GM12874 (cell line): ENCODE data around the gene OR51V1.

Experiments used
- CTCF ChIP-seq: IDR thresholded peaks from 2 replicates; pipeline ENCODE4 v1.5.1; 2011; ENCODE audit warnings: low read depth, mild to moderate bottlenecking, control low read depth, low read length, moderate library complexity; ENCODE audit not compliant: insufficient read depth

OR51V1 gene

GRCh38 chr11:5237420-5237819 lies 36.9 kb upstream of the OR51V1 start:
- no peak for TF ChIP-seq CTCF

DNA sequence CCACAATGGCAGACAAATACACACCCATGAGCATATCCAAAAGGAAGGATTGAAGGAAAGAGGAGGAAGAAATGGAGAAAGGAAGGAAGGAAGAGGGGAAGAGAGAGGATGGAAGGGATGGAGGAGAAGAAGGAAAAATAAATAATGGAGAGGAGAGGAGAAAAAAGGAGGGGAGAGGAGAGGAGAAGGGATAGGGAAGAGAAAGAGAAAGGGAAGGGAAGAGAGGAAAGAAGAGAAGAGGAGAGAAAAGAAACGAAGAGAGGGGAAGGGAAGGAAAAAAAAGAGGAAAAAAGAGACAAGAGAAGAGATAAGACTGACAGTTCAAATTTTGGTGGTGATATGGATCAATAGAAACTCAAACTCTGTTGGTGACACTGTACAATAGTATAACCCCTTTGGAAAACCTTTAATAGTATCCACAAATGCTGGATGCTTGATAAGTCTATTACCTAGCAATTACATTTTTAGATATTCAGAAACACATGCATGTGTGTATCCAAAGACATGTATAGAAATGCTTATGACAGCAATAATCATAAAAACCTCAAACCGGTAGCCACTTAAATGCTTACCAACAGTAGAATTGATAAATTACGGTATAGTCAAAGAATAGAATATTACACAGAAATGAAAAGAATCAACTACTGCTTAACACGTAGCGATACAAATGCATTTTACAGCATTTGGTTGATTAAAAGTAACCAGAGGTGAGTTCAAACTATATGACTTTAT lies 35.0 kb upstream of the OR51V1 start:
- TF ChIP-seq CTCF, result no peak

- TF ChIP-seq CTCF, result no peak
Observed at GRCh38 chr11:5234381-5234834, 33.9 kb upstream of the OR51V1 start, which contains the start of gene HBD. Gene HBD (minus strand): TSS chr11:5234483. CDS start chr11:5234433, 50 bp downstream.

DNA sequence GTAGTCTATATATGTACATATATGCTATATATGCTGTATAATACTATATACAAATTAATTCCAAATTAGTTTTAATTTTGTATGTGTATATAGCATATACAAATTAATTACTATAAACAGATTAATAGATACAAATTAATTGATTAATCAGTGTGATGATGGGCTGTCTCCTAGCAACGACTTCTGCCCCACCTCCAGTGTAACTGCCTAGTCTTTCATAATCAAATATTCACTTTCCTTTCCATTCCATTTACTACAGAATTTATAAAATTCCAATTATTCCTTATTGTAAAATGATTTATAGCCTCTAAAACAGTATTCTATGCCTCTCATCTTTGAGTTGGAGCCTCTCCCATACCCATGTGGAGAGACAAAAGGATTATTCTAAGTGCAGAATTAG lies 32.8 kb upstream of the OR51V1 start:
- TF ChIP-seq CTCF, result no peak

GRCh38 chr11:5232821-5233220 lies 32.3 kb upstream of the OR51V1 start:
- no peak for TF ChIP-seq CTCF

GRCh38 chr11:5232176-5232575 lies 31.7 kb upstream of the OR51V1 start:
- no peak for TF ChIP-seq CTCF

GRCh38 chr11:5231111-5231510 lies 30.6 kb upstream of the OR51V1 start:
- TF ChIP-seq CTCF, result no peak

DNA sequence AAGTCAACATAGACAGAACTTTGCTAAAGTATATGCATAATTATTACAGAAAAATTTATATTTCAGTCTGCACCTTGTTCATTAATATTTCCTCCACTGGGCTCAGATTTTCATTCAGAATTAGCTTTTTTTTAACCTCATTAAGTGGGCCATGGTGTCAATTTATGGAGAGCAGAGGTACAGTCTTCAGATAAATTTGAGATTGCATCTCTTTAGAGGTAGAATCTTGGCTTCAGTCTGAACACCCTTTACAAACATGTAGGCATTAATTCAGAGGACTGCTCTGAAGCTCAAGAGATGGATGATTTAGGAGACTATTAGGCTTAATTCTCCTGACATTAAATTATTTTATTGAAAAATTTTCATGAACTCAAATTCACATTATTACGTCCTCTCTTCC lies 29.8 kb upstream of the OR51V1 start:
- TF ChIP-seq CTCF, result no peak
